Neural cell (in vitro differentiated cells): ENCODE data around the gene ATL2. TPM values are rescaled to one million over a fixed set of nuclear protein-coding genes. Genes with fewer than 3 reads are reported as not detected.

Source experiments
- H2AFZ ChIP-seq: fragments of 200-600, 300-800 bp; sonication (generic), shearing (Covaris generic); 2 replicates; pipeline ENCODE4 v1.6.0; 2014; ENCODE audit warnings: low read depth, mild to moderate bottlenecking, antibody characterized with exemption, low read length, moderate library complexity
- H3F3A ChIP-seq: fragments of 200-600 bp; shearing (Covaris generic); 2 replicates; pipeline ENCODE4 v1.6.1; 2016; ENCODE audit warnings: mild to moderate bottlenecking, moderate library complexity, mixed read lengths, antibody characterized with exemption, low read length; ENCODE audit not compliant: insufficient read depth, poor library complexity, severe bottlenecking
- H3K27ac ChIP-seq: fragments of 200-600, 300-800 bp; sonication (generic), shearing (Covaris generic); 2 replicates; pipeline ENCODE4 v1.5.1; 2014; ENCODE audit warnings: mild to moderate bottlenecking, low read length, moderate library complexity
- H3K27me3 ChIP-seq: fragments of 300-800, 200-600 bp; sonication (generic), shearing (Covaris generic); 2 replicates; pipeline ENCODE4 v1.6.0; 2014; ENCODE audit warnings: mild to moderate bottlenecking, low read depth, low read length, moderate library complexity; ENCODE audit not compliant: insufficient read depth
- H3K36me3 ChIP-seq: fragments of 300-800, 200-600 bp; sonication (generic), shearing (Covaris generic); 2 replicates; pipeline ENCODE4 v1.5.1; 2014; ENCODE audit warnings: mild to moderate bottlenecking, antibody characterized with exemption, low read length, moderate library complexity; ENCODE audit not compliant: insufficient read depth
- H3K4me2 ChIP-seq: fragments of 300-800, 200-600 bp; sonication (generic), shearing (Covaris generic); 2 replicates; pipeline ENCODE4 v1.6.0; 2014; ENCODE audit warnings: mild to moderate bottlenecking, low read length
- H3K4me3 ChIP-seq: fragments of 300-800, 200-600 bp; sonication (generic), shearing (Covaris generic); 2 replicates; pipeline ENCODE4 v1.5.1; 2014; ENCODE audit warnings: mild to moderate bottlenecking, low read length, moderate library complexity
- H3K79me2 ChIP-seq: fragments of 200-600 bp; shearing (Covaris generic); replicated peaks from 2 replicates; pipeline ENCODE4 v1.6.0; 2014; ENCODE audit warnings: mild to moderate bottlenecking, low read length, moderate library complexity; ENCODE audit not compliant: insufficient read depth
- H3K9ac ChIP-seq: fragments of 300-800, 200-600 bp; sonication (generic), shearing (Covaris generic); 2 replicates; pipeline ENCODE4 v1.6.1; 2016; ENCODE audit warnings: mild to moderate bottlenecking, low read length, mixed read lengths
- H3K9me2 ChIP-seq: fragments of 200-600 bp; shearing (Covaris generic); 2 replicates; pipeline ENCODE4 v1.6.1; 2016; ENCODE audit warnings: mild to moderate bottlenecking, low read length, mixed read lengths; ENCODE audit not compliant: insufficient read depth
- H3K9me3 ChIP-seq: fragments of 200-600, 300-800 bp; sonication (generic), shearing (Covaris generic); 2 replicates; pipeline ENCODE4 v1.6.1; 2016; ENCODE audit warnings: mild to moderate bottlenecking, mixed run types, low read length, moderate library complexity, mixed read lengths
- H4K20me1 ChIP-seq: fragments of 200-600 bp; shearing (Covaris generic); 2 replicates; pipeline ENCODE4 v1.6.1; 2016; ENCODE audit warnings: mild to moderate bottlenecking, mixed run types; ENCODE audit not compliant: insufficient read depth
- EP300 ChIP-seq: fragments of 450-650 bp; conservative IDR thresholded peaks from 2 replicates; pipeline ENCODE4 v1.6.1; 2014; ENCODE audit warnings: antibody characterized with exemption, mild to moderate bottlenecking, moderate library complexity; ENCODE audit not compliant: poor library complexity, severe bottlenecking
- EZH2 ChIP-seq: fragments of 200-600, 300-800 bp; shearing (Covaris generic), sonication (generic); IDR thresholded peaks from 2 replicates; pipeline ENCODE4 v1.6.1; 2014; ENCODE audit warnings: antibody characterized with exemption, low read length, borderline replicate concordance, mild to moderate bottlenecking; ENCODE audit not compliant: insufficient read depth, poor library complexity, severe bottlenecking
- MXI1 ChIP-seq: fragments of 450-650 bp; conservative IDR thresholded peaks from 2 replicates; pipeline ENCODE4 v1.6.1; 2014; ENCODE audit warnings: antibody characterized with exemption, mild to moderate bottlenecking; ENCODE audit not compliant: poor library complexity, severe bottlenecking
- POLR2AphosphoS5 ChIP-seq: IDR thresholded peaks from 2 replicates; pipeline ENCODE4 v1.6.1; 2012
- RAD21 ChIP-seq: fragments of 450-650 bp; conservative IDR thresholded peaks from 2 replicates; pipeline ENCODE4 v1.6.1; 2014; ENCODE audit warnings: antibody characterized with exemption, mild to moderate bottlenecking, moderate library complexity
- SMC3 ChIP-seq: fragments of 450-650 bp; conservative IDR thresholded peaks from 2 replicates; pipeline ENCODE4 v1.6.1; 2014; ENCODE audit warnings: antibody characterized with exemption, mild to moderate bottlenecking, moderate library complexity; ENCODE audit not compliant: poor library complexity
- TAF1 ChIP-seq: IDR thresholded peaks from 2 replicates; pipeline ENCODE4 v1.6.1; 2012; ENCODE audit warnings: low read depth
- polyA plus RNA-seq: library from polyadenylated mRNA; depleted of rRNA; stranded (reverse); fragments of >200 nt; gene quantifications from 2 replicates; pipeline ENCODE4 v1.2.3, GENCODE V29; 2014
- TF ChIP-seq, protein P1 (sequence below): fragments of 450-650 bp; IDR thresholded peaks from 2 replicates; pipeline ENCODE4 v1.5.1; 2014; ENCODE audit warnings: antibody characterized with exemption, mild to moderate bottlenecking, moderate library complexity; ENCODE audit not compliant: poor library complexity, severe bottlenecking
- TF ChIP-seq, protein P2 (sequence below): IDR thresholded peaks from 2 replicates; pipeline ENCODE4 v1.6.1; 2012; ENCODE audit warnings: borderline replicate concordance

ATL2 gene
- polyA plus RNA-seq, 1 donor from 2014 or later, result 66.8 TPM

GRCh38 chr2:38394903-38395341 is 17.8 kb upstream of the ATL2 start:
- no peaks in the 10 kb centered on the region for H3K27me3 ChIP-seq
- H3K9me2 ChIP-seq, result no peaks in the 10 kb centered on the region
- no peaks in the 10 kb centered on the region for H3F3A ChIP-seq
- no peaks in the 10 kb centered on the region for H4K20me1 ChIP-seq
- H3K9ac ChIP-seq, result no peak overlapping the region
- no peak overlapping the region for H2AFZ ChIP-seq
- H3K36me3 ChIP-seq, result no peaks in the 10 kb centered on the region
- no peak overlapping the region for H3K27ac ChIP-seq
- H3K9me3 ChIP-seq, result no peaks in the 10 kb centered on the region
- H3K4me3 ChIP-seq, result no peak overlapping the region
- H3K79me2 ChIP-seq, result no peaks in the 10 kb centered on the region
- H3K4me2 ChIP-seq, result no peak overlapping the region
- TF ChIP-seq RAD21 (no peak), TAF1 (no peak), EP300 (no peak), POLR2AphosphoS5 (no peak), MXI1 (no peak), SMC3 (no peak), EZH2 (no peak)
- TF ChIP-seq, protein P1, sequence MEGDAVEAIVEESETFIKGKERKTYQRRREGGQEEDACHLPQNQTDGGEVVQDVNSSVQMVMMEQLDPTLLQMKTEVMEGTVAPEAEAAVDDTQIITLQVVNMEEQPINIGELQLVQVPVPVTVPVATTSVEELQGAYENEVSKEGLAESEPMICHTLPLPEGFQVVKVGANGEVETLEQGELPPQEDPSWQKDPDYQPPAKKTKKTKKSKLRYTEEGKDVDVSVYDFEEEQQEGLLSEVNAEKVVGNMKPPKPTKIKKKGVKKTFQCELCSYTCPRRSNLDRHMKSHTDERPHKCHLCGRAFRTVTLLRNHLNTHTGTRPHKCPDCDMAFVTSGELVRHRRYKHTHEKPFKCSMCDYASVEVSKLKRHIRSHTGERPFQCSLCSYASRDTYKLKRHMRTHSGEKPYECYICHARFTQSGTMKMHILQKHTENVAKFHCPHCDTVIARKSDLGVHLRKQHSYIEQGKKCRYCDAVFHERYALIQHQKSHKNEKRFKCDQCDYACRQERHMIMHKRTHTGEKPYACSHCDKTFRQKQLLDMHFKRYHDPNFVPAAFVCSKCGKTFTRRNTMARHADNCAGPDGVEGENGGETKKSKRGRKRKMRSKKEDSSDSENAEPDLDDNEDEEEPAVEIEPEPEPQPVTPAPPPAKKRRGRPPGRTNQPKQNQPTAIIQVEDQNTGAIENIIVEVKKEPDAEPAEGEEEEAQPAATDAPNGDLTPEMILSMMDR, result no peak
- TF ChIP-seq, protein P2, sequence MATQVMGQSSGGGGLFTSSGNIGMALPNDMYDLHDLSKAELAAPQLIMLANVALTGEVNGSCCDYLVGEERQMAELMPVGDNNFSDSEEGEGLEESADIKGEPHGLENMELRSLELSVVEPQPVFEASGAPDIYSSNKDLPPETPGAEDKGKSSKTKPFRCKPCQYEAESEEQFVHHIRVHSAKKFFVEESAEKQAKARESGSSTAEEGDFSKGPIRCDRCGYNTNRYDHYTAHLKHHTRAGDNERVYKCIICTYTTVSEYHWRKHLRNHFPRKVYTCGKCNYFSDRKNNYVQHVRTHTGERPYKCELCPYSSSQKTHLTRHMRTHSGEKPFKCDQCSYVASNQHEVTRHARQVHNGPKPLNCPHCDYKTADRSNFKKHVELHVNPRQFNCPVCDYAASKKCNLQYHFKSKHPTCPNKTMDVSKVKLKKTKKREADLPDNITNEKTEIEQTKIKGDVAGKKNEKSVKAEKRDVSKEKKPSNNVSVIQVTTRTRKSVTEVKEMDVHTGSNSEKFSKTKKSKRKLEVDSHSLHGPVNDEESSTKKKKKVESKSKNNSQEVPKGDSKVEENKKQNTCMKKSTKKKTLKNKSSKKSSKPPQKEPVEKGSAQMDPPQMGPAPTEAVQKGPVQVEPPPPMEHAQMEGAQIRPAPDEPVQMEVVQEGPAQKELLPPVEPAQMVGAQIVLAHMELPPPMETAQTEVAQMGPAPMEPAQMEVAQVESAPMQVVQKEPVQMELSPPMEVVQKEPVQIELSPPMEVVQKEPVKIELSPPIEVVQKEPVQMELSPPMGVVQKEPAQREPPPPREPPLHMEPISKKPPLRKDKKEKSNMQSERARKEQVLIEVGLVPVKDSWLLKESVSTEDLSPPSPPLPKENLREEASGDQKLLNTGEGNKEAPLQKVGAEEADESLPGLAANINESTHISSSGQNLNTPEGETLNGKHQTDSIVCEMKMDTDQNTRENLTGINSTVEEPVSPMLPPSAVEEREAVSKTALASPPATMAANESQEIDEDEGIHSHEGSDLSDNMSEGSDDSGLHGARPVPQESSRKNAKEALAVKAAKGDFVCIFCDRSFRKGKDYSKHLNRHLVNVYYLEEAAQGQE, result no peak

DNA sequence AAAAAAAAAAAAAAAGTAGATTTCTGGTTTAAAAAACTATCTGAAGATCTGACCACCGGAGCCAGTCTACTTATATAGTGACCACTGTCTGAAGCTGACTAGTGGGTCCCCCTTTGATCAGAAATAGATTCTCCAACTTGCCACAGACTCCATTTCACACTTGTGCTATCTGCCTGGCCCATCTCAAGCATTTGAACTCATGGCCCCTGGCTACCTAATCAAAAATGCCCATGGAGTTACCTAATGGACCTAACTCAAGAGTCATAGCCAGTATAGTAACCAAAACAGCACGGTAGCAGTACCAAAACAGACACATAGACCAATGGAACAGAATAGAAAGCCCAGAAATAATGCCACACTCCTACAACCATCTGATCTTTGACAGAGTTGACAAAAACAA is 17.0 kb upstream of the ATL2 start:
- H3K4me3 ChIP-seq, result no peak overlapping the region
- no peak overlapping the region for H3K27ac ChIP-seq
- H3K9me3 ChIP-seq, result no peaks in the 10 kb centered on the region
- H2AFZ ChIP-seq, result no peak overlapping the region
- no peak overlapping the region for H3K9ac ChIP-seq
- no peaks in the 10 kb centered on the region for H3K36me3 ChIP-seq
- no peaks in the 10 kb centered on the region for H3F3A ChIP-seq
- H3K79me2 ChIP-seq, result no peaks in the 10 kb centered on the region
- H4K20me1 ChIP-seq, result no peaks in the 10 kb centered on the region
- no peak overlapping the region for H3K4me2 ChIP-seq
- TF ChIP-seq, protein P1, result no peak
- TF ChIP-seq MXI1 (no peak), RAD21 (no peak), POLR2AphosphoS5 (no peak), TAF1 (no peak), EP300 (no peak)
- TF ChIP-seq, protein P2, result no peak
- H3K9me2 ChIP-seq, result no peaks in the 10 kb centered on the region
- no peaks in the 10 kb centered on the region for H3K27me3 ChIP-seq
